GM19467 (cell line): ENCODE data around the gene CTSE.
"Not testable (repeated sequence)": the region's sequence is repeated elsewhere in the genome, so short reads cannot be mapped to it uniquely, and the experiment has no call there.

Source experiments
- ATAC-seq: cut with Tn5 transposase; IDR thresholded peaks from one replicate; pipeline ENCODE4 v1.9.1; 2021; ENCODE audit warnings: mild to moderate bottlenecking, moderate library complexity; ENCODE audit not compliant: unreplicated experiment

Gene CTSE

DNA sequence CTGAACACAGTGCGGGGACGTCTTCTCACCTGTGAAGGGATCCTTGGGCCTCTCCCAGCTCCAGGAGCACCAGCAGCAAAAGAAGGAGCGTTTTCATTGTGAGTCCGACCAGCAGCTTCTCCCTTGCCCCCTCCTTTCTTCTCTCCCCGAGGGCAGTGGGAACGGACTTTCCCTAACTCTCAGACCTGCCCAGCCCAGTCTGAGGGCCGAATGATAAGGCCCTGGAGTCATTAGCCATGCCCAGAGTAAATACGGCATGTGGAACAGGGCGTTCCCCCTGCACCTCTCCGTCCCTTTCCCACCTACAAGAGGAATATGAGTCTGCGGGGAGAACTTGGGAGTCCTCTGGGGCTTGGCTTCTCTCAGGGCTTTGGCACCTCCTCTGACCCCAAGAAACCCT lies at the start of gene CTSE:
CTSE (minus strand) TSS at position 201 of the 400 bp plus-strand sequence; CDS start at position 97, 104 bp downstream.
- no peak for ATAC-seq

DNA sequence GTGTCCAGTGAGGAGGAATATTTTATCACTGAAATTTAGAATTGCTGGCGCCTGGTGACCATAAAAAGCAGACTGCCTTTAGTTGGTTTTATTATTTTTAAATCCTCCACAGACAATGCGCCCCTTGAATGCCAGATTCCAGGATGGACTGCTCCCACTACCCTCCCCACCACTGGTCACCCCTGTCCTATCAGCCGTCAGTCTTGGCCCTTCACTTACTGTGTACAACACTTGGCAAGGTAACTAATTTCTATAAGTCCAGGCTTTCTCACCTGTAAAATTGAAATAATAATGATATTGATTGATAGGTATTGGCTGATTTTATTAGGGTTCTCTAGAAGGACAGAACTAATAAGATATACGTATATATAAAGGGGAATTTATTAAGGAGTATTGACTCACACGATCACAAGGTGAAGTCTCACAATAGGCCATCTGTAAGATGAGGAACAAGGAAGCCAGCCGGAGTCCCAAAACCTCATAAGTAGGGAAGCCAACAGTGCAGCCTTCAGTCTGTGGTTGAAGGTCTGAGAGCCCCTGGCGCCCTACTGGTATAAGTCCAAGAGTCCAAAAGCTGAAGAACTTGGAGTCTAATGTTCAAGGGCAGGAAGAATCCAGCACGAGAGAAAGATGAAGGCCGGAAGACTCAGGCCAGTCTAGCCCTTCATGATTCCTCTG lies 47.1 kb upstream of the CTSE start:
- no peak for ATAC-seq

GRCh38 chr1:206068314-206068713 lies 44.6 kb upstream of the CTSE start:
- no peak for ATAC-seq

DNA sequence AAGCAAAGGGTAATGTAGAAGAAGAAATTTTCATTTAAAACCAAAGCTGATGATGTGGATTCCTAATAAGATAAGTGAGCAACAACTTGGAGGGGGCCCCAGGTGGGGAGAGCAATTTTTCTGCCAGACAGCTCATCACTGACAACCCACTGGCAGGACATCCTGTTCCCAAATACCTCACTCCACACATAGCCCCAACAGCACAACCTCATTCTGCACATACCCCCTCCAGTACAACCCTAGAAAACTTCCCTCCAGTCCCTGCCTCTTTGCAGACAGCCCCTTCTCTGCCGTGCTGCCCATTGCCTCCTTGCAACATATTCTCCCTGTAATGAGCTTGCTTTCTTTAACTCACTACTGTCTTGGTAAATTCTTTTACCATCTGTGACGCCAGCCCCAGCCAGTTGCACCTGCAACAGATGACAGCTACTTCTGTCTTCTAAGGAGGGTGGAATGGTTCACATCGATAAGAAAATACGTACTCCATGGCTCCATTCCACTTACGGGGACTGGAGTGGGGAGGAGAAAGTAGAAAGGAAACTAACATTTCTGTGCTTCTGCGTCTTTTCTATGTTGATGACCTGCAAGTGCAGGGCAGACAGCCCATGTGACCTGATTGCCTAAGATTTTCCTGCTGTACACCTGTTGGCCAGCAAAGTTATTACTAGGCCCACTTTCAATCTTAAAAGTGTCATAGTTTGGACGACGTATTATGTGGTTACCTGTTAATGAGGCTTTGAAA lies 44.0 kb upstream of the CTSE start:
- no peak for ATAC-seq

- peak; percentile 75 for ATAC-seq
Observed at GRCh38 chr1:206066479-206067171, 42.9 kb upstream of the CTSE start.

DNA sequence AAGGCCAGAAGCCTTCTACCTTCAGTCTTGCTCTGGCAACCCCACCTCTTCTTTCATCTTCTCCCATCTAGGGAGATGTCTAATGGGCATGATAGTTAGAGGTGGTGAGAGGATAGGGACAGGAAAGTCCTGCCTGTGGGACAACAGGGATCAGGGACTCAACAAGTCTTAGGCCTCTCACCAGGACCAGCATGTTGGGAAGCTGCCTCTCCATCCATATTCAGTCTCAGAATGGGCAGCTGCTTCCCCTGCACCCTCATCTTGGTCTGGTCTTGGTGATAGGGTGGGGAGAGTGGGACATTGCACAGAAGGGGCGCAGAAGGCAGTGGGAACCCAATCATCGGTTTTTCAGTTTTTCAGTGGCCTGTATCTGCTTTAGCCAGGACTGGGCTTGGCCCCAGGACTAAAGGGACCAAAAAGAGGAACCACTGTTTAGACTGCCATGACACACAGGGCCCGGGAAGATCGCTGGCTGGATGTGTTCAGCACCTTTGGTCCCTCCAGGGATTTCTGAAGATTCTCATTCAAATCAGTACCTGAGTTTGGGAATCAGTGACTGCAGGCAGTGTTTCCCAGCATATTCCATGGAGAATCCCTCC lies 42.0 kb upstream of the CTSE start:
- no peak for ATAC-seq

DNA sequence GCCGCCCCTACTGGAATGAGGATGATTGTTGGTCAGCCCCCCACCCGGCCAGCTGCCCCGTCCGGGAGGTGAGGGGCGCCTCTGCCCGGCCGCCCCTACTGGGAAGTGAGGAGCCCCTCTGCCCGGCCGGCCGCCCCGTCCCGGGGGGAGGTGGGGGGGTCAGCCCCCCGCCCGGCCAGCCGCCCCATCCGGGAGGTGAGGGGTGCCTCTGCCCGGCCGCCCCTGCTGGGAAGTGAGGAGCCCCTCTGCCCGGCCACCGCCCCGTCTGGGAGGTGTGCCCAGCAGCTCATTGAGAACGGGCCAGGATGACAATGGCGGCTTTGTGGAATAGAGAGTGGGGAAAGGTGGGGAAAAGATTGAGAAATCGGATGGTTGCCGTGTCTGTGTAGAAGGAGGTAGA lies 40.8 kb upstream of the CTSE start:
- ATAC-seq = not testable (repeated sequence)

DNA sequence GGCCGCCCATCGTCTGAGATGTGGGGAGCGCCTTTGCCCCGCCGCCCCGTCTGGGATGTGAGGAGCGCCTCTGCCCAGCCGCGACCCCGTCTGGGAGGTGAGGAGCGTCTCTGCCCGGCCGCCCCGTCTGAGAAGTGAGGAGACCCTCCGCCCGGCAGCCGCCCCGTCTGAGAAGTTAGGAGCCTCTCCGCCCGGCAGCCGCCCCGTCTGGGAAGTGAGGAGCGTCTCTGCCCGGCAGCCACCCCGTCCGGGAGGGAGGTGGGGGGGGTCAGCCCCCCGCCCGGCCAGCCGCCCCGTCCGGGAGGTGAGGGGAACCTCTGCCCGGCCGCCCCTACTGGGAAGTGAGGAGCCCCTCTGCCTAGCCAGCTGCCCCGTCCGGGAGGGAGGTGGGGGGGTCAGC lies 40.3 kb upstream of the CTSE start:
- not testable (repeated sequence) for ATAC-seq

GRCh38 chr1:206062464-206062863 lies 38.8 kb upstream of the CTSE start:
- no peak for ATAC-seq

- no peak for ATAC-seq
Observed at GRCh38 chr1:206060844-206061243, 37.1 kb upstream of the CTSE start.

GRCh38 chr1:206059355-206059915 lies 35.7 kb upstream of the CTSE start:
- ATAC-seq = no peak

GRCh38 chr1:206058927-206059292 lies 35.2 kb upstream of the CTSE start:
- ATAC-seq = no peak

DNA sequence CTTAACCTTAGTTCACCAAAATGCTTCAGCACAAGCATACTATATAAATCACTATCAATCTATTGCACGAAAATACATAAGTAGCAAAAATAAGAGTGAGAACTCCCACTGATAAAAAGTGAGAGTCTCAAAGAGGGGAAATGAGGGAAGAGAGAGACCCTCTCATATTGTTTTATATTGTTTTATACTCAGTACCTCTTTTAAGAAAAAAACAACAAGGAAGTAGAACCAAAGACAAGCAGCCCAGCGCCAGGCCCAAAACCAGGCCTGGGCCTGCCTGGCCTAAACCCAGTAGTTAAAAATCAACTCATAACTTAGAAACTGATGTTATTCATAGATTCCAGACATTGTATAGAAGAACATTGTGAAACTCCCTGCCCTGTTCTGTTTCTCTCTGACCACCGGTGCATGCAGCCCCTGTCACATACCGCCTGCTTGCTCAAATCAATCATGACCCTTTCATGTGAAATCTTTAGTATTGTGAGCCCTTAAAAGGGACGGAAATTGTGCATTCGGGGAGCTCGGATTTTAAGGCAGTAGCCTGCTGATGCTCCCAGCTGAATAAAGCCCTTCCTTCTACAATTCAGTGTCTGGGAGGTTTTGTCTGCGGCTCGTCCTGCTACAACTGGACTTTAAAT lies 34.7 kb upstream of the CTSE start:
- not testable (repeated sequence) for ATAC-seq

DNA sequence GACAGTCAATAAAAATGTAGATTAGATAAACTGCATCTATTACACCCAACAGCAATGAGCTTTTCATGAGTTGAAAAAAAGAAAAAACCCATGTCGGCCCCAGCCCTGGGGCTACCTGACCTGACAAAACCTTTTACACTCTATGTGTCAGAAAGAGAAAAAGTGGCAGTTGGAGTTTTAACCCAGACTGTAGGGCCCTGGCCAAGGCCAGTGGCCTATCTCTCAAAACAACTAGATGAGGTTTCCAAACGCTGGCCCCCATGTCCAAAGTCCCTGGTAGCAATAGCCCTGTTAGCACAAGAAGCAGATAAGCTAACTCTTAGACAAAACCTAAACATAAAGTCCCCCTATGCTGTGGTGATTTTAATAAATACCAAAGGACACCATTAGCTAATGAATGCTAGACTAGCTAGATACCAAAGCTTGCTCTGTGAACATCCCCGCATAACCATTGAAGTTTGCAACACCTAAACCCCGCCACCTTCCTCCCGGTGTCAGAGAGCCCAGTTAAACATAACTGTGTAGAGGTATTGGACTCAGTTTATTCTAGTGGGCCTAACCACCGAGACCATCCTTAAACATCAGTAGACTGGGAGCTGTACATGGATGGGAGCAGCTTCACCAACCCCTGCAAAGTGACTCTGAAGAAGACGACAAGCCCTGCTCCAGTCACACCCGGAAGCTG lies 32.1 kb upstream of the CTSE start:
- ATAC-seq = not testable (repeated sequence)

GRCh38 chr1:206055069-206055625 lies 31.5 kb upstream of the CTSE start:
- ATAC-seq = not testable (repeated sequence)

DNA sequence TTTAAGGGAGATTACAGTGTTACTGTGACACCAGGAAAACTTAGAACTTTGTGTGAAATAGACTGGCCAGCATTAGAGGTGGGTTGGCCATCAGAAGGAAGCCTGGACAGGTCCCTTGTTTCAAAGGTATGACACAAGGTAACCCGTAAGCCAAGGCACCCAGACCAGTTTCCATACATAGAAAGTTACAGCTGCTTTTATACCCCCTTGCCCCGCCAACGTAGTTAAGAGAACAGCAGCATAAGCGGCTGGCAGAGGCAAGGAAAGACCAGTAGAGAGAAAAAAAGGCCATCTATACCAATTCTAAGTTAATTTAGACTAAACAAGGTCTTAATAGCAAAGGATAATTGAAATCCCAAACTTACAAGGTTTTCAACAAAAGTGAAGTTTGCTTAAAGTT lies 29.9 kb upstream of the CTSE start:
- not testable (repeated sequence) for ATAC-seq

DNA sequence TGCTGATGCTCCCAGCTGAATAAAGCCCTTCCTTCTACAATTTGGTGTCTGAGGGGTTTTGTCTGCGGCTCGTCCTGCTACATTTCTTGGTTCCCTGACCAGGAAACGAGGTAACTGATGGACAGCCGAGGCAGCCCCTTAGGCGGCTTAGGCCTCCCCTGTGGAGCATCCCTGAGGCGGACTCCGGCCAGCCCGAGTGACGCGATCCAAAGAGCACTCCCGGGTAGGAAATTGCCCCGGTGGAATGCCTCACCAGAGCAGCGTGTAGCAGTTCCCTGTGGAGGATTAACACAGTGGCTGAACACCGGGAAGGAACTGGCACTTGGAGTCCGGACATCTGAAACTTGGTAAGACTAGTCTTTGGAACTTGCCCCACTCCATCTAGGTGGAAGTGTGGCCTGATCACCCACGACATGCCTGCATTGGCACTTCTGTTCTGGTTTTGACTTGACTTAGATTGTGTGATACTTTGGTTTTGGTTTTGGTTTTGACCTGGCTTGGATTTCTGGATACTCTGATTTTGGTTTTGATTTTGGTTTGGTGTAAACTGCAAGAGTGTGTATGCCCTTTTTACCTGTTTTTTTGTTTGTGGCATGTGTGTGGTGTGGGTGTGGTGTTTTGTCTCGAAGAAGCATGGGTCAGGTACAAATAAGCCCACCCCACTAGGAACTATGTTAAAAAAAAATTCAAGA lies 29.4 kb upstream of the CTSE start, which contains the start of gene RHEX:
RHEX (plus strand) TSS at position 255 of the 692 bp plus-strand sequence. CDS start 44,656 bp downstream, outside the sequence.
- not testable (repeated sequence) for ATAC-seq

- not testable (repeated sequence) for ATAC-seq
Observed at GRCh38 chr1:206052231-206052865, 28.7 kb upstream of the CTSE start.
